HG02981 (cell line): ENCODE results near the gene LMBRD2.

ENCODE experiments used
- ATAC-seq: cut with Tn5 transposase; IDR thresholded peaks from one replicate; pipeline ENCODE4 v1.9.1; 2021; ENCODE audit warnings: mild to moderate bottlenecking, moderate library complexity; ENCODE audit not compliant: unreplicated experiment

LMBRD2 gene

DNA sequence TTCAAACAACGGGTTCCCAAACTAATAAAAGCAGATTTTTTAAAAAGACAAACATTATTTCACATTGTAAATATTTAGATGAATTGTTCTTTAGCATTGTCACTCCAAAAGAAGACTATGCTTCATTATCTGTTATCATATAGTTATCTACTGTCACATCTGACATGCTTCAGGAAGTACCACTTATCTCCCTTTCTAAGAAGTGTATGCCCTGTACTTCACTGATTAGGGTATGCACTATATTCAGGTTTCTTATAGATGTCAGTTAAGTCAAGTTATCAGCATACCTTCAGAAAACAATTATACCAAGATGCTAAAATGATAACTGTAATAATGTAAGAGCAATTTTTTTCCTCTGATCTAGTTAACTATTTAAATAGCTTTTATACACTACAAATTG, 40.4 kb downstream of the LMBRD2 start:
- ATAC-seq = no peak

DNA sequence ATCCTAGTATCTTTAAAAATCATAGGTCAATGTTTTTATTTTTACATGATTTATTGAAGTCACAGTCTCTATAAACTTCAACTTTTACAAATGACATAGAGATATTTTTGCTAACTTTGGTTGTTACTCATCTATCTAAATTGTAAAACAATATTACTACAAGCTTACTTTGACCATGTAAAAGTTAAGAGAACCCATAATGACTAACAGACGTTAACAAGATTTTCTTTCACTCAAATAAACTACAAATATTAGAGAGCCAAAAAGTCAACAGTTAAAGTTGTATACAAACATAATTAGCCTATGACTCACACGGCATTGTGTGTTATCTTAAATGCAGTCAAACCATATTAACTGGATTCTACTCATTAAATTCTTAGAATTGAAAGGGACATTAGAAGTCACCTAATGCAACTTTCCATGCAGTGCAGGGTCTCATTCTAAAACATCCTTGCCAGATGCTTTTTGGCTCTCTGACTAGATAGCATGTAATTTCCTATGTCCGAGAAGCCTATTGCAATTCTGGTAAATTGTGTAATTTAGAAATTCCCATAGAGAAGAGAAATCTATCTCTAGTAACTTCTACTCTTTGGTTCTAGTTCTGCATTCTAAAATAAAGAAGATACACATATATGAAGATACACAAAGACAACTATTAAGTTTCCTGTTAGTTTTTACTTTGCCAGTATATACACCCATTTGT, 42.8 kb downstream of the LMBRD2 start:
- no peak for ATAC-seq

DNA sequence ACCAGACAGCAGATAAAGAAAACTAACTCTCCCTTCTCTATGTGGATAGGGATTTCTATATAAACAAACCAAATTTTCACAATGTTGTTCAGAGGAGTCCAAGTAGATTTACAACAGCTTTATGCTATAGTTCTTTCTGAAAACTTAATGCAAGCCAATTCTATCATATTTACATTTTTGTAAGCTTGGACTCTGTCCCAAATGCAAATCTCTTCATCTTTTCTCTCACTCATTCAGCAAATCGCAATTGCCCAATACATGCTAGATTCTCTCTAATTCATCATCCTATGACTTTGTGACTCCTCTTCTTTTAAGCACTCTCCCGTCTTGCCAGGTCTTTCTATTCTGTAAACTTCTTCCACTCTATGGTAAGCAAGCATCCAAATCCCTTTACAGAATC, 45.9 kb downstream of the LMBRD2 start:
- no peak for ATAC-seq

DNA sequence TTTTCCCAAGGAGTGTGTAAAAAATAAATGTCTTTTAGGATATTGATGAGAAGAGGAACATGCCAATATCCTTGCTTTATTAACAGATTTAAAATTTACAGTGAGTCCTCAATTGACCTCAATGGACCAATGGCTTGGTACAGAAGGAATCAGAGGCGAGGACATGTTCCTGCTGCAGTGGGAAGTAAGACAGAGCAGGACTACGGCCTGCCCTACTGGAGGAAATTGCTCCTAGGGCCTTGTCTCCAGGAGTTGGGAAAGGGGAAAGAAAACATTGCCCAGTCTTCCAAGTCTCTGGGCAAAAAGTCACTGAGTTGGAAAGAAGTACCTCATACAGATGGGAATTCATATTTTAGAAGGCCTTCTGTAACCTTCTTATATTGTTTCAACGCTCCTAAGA, 51.9 kb downstream of the LMBRD2 start:
- no peak for ATAC-seq

DNA sequence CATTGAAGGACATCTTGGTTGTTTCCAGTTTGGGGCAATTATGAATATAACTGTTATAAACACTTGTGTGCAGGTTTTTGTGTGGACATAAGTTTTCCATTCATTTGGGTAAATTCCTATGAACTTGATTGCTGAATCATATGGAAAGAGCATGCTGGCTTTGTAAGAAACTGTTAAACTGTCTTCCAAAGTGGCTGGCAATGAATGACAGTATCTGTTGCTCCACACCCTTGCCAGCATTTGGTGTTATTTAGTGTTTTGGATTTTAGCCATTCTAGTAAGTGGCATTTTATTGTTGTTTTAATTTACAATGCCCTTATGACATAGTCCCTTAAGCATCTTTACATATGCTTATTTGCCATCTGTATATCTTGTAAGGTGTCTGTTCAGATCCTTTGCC, 55.2 kb downstream of the LMBRD2 start:
- no peak for ATAC-seq

DNA sequence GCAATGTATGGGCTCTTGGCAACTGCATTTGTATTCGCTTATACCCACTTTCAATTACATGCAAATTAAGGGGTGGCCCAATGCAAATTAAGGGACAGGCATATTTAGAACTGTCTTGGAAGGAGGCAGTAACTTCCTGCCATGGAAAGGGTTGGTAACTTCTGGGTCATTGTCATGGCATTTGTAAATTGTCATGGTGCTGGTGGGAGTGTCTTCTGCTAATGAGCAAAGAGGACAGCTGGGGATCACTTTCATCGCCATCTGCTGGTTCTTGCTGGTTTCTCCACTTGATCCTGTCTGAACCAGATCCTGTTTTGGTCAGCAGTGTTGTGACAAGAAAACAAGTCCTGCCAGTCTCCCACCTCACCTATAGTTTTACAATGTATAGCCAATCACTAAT, 61.7 kb downstream of the LMBRD2 start:
- peak; percentile 87 for ATAC-seq

DNA sequence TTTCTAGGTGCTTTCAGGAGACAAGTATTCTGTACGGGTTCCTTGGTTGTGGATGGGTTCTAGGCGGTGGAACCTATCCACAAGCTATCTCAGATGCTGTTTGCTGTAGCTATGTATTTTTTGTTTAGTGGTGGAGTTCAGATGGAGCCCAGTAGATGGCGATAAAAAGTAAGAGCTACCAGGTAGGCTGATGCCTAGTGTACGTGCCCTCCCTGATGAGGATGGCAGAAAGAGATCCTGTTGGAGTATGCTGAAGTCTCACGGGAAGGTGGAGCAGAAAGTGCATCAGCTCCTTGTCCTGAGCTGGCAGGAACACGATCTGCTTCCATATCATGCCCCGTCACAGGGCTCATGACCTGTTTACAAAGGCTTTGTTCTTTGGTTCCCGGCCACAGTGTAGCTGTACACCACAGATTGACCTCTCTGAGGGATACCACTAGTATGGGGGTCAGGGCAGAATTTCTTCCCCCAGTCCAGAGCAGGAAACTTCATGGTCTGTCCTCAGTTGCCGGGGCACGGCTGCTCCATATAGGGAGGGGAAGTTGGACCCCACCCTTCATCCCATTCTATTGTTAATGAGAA, 72.4 kb downstream of the LMBRD2 start:
- peak; percentile 89 for ATAC-seq

DNA sequence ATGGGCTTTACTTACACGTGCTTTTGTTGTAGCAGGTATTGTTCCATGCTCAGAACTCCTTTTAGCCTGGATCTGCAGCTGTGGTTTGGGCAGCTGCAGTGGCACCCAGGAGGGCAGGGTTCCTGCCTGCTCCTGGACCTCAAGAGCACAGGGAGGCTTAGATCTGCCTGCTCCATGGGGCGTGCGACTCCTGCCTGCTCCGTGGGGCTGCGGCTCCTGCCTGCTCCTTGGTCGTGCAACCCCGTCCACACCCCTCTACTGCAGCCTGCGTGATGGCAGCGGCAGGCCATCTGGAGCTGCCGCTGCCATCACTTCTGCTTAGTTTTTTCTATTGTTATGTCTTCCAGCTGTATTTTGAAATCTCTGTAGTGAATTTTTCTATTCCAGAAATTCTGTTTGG, 73.3 kb downstream of the LMBRD2 start:
- no peak for ATAC-seq

DNA sequence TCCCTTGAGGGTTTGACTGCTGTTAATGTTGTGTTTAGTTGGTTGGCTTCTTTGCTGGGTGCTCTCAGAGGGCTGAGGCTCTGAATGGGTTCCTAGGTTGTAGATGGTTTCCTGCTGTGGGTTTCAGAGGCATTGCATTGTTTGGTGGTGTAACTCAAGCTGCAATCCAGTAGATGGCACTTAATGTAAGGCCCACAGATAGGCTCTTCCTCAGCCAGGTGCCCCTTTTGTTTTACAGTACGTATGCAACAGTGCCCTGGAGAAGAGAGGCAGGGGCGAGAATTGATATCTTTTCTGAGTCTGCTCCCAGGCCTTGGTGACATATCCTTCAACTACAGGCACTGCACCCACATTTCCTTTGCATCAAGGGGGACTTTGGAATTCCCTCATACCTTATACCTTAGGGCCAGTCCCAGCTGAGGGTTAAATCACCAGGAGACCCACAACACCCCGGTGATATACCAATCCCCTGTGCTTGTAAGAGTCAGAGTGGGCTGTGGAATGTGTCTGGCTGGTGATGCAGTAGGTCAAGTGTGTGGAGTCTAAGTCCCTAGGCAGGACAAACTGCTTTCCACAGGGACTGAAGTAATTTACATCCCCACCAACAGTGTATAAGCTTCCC, 78.0 kb downstream of the LMBRD2 start:
- peak; percentile 83 for ATAC-seq

DNA sequence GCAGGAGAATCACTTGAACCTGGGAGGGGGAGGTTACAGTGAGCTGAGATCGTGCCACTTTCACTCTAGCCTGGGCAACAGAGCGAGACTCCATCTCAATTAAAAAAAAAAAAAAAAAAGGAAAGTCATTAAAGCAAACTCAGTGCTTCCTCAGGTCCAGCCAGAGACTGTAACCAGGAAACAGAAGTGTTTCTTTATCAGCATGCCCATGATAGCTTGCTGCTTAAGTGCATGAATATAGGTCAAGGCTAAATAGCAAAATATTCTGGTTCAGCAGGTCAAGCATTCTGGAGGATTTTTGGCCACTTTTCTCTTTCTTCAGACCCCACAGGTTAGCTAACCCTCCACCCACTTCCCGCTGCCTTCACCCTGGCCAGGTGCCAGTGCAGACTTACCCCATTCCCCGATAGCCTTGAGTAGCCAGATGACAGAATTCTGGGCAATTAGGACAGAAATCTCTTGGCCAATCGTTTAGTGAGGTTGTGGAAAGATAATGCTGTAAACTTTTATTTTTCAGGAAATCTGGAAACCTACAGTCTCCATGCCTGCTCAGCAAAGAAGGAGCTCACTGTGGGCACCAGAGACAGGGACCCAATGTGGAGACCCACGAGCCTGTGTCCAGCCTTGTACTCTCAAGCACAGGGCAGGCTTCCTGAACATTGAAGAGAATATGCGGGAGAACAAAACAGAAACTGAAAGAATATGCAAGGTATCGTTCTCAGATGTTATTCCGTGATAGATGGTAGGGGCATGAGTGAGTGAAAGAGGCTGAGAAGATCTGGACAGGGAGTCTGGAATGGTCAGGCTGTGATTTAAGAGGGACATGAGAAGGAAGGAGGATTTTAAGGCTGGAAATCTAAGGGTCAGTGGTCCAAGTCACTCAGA, 80.8 kb downstream of the LMBRD2 start:
- peak; percentile 69 for ATAC-seq

DNA sequence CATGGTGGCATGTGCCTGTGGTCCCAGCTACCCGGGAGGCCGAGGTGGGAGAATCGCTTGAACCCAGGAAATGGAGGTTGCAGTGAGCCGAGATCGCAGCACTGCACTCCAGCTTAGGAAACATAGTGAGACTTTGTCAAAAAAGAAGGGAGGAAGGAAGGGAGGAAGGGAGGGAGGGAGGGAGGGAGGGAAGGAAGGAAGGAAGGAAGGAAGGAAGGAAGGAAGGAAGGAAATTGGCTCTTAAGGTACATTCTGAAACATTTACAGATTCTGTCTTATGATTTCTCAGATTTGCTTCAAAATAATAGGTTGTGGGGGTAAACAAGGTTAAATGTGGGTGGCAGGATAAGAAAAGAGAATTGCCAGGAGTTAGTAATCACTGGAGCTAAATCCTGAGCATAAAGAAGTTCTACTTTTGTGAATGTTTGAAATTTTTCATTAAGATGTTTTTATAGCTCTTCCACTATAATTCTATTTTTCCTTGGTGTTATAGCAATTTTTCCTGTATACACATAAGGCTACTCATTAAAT, 82.9 kb downstream of the LMBRD2 start:
- ATAC-seq = no peak

DNA sequence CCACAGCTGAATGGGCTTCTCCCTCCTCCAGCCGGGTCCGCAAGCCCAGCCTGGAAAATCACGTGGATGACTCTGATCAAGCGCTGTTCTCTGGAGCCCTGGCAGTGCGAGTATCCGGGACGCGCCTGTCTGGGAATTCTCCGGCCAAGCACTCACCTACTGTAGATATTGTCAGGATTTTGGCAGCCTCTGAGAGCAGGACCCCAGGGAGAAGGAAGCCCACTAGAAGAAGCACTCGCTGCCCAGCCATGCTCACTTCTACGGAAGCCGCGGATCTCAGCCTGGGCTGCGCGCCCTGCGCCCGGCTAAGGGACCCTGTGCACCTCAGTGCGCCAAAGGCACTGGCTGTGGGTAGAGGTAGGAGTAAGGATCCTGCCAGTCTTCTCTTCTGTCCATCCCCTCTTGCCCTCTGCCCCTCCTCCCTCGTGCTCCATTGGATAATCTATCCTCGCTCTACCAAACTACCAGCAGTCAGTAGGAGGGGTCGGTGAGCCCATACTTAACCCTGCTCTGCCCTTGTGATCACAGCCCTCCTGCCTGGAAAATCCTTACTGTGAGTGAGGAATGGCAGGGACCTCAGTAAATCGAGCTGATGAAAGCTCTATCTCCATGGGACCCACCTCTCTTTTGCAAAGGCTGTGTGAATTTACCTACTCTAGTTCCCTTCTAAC, 85.0 kb downstream of the LMBRD2 start, which contains the start of gene UGT3A2:
Gene UGT3A2, minus strand, starts transcription at position 343 of the 671 bp plus-strand sequence. Its CDS starts 93 bp downstream, at position 250.
- no peak for ATAC-seq

DNA sequence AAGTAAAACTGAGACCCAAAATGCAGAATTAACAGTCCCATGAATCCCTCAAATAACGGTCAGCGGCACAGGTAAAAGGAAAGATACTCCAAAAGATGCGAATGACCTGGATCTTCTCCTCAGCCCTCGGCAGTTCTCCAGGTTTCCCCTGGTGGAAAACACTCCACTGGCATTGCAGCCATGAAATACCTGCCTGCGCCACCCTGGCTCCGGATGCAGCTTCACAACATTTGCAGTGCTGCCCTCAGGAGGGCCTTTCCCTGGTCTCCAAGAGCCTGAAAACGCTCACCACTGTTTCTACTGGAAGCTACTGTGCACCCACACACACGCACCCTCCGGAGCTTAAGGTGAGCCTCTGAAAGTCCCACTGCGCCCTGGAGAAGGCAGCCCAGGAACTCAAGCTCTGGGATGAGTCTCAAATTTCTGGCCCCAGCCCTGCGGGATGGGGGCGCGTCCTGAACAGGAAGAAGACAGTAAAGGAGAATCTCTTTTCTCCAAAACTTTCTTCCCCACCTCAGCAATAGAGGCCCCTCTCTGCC, 85.6 kb downstream of the LMBRD2 start:
- no peak for ATAC-seq

DNA sequence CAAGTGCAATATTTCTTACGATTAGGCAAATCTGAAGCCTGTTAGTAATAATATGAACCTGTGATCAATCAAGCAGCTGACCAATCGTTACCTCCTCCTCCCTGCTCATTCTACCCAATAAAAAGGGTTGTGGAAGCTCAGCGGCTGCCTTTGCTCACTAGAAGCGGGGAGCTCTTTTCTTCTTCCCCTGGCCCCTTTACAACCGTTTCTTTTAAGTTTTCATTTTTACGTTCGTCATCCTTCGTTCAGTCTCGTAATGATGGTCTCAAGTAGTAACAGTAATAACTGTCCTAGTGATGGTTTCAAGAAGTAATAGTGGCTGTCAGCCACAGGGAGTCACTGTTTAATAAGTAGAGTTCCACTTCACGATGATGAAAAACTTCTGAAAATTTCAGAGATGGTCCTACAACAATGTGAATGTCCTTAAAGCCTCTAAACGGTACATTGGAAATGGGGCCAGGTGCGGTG, 91.2 kb downstream of the LMBRD2 start:
- ATAC-seq = no peak

DNA sequence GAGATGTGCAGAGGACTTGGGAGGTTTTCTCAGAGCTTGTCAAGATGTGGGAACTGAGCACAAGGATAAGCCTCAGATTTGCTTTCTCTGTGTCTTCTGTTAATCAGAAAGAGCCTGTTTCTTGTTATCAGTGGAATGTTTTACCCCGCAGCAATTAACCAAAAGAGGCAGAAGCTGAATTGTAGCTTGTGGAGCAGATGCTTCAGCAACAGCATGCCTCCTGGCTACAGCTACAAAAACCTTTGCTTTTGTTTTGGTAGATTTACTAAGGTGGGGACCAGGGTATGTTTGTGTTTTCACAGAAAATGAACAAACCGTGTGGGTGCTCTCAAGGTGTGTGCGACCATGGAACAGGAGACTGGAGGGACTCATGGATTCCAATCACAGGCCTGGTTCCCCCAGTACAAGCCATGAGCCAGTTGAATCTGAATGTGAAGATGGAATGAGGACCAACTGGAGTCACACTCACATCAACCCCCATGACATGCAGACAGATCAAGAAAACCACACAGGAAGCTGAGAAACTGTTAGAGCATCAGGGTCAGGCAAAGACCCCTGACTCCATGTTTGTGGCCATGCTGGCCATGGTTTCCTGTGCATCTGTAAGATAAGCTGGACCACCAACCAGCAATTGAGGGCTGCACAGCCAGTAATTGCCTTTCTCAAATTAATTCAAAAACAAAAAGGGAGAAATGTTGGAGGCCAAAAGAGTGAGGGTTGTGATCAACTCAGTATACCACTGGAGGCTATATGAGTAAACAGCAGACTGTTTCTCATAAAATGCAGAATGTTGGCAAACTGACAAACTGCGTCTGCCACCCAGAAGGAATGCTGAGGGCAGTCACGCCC, 91.9 kb downstream of the LMBRD2 start:
- ATAC-seq = no peak

DNA sequence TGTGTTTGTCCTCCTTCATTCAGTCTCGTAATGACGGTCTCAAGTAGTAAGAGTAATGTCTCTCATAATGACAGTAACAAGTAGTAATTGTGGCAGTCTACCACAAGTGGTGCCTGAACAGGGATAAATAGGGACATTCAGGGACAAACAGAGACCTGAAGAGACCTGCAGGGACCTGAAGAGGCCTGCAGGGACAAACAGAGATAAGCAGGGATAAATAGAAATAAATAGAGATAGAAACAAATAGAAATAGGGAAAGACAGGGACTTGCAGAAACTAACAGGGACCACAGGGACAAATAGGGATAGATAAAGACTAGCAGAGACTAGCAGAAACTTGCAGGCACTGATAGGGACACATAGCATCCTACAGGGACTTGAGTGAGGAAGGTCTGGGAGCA, 92.9 kb downstream of the LMBRD2 start:
- ATAC-seq = no peak

DNA sequence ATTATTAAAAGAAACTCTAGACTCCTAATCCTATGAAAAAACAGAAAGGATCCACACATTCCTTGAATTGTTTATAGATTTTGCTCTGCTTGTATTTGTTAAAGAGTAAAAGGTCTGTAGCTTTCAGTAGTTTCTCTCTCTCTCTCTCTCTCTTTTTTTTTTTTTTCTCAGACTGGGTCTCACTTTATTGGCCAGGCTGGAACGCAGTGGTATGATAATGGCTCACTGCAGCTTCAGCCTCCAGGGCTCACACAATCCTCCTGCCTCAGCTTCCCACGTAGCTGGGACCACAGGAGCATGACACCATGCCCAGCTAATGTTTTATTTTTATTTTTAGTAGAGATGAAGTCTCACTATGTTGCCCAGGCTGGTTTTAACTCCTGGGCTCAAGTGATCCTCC, 94.3 kb downstream of the LMBRD2 start:
- no peak for ATAC-seq

DNA sequence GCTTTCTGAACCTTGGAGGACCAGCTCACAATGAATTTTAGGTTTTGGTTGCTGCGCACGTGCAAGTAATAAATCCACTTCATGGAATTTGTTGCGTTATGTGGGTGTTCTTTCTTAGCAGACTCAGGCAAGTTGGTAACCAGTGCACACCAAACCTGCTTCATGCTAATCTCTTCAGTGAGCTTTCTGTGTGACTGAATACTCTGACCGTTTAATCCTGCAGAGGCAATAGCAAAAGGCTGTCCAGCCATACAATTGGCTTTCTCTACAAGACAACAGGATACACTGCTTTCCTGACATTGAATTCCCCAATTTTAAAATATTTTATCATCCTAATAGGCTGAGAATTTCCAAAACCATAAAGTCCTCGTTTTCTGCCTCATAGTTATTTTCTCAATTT, 95.3 kb downstream of the LMBRD2 start:
- no peak for ATAC-seq

DNA sequence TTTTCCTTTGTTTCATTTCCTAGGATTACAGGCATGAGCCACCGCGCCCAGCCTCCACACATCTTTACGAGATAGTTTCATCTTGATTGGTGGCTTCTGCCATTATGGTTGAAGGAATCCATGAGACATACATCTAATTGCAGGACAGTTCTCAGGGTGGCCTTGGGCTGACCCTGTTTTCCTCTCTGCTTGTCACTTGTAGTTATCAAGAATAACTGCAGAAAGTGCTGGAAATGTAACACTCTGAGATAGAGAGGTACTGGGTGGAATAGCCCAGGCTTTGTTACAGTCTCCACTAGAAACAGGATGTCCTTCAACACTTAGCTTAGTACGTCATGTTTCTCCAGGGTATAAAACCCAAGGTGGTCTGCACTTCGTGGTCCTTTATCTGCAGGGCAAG, 95.7 kb downstream of the LMBRD2 start:
- ATAC-seq = no peak
